Nucleus accumbens (tissue), 56 donors: Measurements from ENCODE around the gene ITGA3.
A peak's percentile ranks its signal among the peaks of the same experiment; 100 is the strongest.

Experiments used
- DNase-seq, 56 donors: peaks; one replicate each; lab custom pipeline; 2025; lab: John Stamatoyannopoulos, UW

Gene ITGA3

DNA sequence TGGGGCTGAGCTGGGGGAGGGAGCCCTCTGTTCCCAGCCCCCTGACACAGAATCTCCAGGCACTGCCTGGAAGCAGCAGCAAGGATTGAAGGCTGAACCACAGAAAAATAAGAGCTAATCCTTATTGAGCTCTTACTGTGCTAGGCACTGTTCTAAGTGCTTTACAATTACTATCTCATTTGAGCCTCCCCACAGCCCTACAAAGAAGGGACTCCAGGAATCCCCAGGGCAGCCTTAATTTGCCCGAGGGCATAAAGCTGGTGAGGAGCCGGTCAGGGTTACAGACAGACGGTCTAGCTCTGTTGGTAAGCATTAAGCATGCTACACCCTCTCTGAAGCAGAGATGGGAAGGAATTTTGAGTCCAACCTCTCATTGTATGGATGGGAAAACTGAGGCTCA lies 67.0 kb downstream of the ITGA3 start:
- DNase-seq, result no peak

DNA sequence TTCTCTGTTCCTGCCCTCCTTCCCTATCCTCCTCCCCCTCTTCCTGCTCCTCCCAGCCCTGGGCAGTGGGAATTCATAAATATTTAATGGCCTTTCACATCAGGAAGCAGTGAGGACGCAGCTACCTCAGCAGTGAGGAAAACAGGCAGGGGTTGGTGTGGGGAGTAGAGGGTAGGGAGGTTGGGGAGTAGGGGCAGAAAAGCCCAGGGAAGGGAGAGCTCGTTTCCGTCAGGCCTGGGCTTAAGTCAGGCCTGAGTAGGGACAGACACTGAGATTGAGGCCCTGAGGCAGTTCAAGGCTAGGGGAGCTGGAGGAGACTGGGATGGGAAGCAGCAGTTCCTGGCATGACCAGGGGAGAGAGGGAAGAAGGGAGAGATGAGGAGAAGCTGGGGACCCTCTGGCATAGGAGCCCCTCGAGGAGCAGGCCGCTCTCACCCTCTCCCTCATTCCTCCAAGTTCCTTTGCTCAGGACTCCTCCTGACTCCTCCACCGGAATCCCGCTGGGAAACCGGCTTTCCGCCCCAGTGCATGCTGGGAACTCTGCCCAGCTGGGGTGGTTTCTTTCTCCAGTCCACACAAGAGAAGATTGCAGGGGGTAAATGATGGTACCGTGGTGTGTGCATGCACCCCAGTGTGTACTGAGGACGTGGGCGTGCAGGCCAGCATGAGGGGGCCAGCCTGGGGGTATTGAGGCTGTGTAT lies 67.9 kb downstream of the ITGA3 start:
- DNase-seq, result peak in 7 of 56 donors; percentile 6 to 40 (median 12)

DNA sequence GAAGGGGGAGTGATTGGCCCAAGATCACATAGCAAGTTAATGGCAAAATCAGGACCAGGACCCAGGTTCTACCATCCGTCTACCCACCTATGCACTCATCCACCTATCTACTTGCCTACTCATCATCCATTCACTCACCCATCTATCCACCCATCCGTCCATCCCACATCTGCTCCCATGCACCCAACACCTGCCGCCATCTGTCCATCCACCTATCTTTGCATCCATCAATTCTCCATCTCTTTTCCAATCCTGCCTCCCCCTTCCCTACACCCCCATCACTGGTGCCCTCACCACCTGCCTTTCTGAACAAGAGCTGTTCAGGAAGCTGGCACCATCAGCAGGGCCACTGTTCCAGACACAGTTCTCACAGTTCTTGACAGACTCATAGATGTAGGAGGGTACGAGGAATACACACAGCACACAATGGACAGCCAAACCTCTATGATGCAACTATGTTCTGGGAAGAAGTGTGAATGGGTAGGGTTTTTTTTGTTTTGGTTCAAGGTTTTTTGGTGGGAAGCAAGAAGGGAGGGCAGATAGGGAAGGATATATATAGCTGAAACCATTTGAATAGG lies 69.6 kb downstream of the ITGA3 start:
- DNase-seq, result no peak

DNA sequence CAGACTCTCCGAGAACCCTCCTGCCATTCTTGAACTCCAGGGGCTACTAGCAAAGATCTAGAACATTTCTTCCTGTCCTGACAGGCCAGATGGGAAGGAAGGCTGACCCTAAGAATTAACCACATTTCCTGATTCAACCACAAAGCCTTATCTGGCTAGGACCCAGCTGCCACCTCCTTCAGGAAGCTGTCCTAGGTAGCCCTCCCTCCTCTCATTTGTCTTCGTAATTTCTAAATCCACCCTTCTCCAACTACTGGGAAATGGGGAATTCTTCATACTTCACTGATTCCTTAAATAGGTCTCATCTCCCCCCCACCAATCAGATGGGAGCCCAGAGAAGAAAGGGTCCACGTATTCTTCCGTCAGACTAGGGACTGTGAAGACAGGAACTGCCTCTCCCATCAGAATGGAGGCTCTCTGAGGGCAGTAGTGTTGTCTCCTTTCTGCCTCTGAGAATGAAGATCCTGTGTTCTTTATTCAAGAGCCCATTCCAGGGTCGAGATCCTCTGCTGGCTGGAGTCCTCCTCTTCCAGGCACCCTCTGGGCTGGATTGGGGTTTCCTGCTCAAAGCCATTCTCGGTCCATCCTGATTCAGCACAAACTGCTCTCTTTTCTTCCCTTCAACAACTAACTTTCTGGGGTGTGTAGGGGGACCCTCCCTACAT lies 71.9 kb downstream of the ITGA3 start:
- DNase-seq, result no peak

DNA sequence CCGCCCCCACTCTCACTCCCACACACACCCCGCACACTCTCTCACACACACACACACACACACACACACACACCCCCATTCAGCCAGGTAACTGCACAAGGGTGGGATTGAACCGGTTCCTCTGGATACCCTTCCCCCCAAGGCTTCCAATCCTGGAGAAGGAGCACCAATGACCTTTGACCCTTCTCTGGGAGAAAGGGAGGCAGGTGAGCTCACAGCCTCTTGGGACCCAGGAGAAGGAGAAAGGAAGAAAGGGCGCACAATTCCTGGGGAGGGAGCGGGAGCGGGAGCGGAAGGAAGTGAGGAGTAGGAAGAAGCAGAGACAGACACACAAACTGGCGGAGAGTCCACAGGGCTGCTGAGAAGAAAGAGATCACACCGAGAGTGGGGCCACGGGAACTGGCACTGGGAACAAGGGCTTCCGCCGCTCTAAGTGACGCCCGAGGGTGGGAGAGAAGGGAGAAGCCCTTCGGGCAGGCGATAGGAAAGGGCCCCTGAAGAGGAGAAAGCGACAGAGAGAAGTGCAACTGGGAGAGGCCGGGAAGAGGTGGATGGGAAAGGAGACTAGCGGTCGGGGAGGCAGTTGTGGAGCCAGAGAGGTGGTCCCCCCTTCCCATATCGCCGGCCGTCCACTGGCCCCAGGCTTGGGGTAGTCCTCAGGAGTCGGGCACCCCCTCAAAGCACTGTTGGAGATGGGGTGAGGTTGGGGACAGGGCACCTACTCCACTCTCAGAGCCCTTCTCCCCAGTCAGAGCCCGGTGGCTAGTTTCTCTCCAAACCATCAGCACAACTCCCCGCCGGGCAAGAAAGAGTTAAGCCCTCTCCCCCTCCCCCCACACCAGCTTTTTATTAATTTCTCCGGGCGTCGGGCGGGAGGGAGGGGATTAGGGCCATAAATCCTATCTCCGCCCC lies 72.8 kb downstream of the ITGA3 start:
- DNase-seq, result peak in 9 of 56 donors; percentile 15 to 42 (median 24)

DNA sequence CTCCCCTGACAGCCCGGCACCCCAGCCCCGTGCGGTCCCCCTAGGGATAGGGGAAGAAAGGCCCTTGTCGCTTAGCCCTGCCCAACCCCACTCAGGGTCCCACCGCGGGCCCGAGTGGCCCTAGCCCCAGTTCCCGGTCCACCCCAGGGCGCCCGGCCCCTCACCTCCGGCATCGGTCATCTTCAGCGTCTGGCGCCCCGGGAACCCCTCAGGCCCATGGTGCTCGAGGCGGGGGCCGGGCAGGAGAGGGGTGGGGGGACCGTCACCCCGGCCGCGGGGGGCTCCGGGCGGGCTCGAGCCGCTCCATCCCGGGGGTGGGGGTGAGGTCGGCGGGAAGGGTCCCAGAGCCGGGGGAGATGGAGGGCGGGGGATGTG lies 73.4 kb downstream of the ITGA3 start:
- peak in 1 of 56 donors; percentile 40 for DNase-seq

DNA sequence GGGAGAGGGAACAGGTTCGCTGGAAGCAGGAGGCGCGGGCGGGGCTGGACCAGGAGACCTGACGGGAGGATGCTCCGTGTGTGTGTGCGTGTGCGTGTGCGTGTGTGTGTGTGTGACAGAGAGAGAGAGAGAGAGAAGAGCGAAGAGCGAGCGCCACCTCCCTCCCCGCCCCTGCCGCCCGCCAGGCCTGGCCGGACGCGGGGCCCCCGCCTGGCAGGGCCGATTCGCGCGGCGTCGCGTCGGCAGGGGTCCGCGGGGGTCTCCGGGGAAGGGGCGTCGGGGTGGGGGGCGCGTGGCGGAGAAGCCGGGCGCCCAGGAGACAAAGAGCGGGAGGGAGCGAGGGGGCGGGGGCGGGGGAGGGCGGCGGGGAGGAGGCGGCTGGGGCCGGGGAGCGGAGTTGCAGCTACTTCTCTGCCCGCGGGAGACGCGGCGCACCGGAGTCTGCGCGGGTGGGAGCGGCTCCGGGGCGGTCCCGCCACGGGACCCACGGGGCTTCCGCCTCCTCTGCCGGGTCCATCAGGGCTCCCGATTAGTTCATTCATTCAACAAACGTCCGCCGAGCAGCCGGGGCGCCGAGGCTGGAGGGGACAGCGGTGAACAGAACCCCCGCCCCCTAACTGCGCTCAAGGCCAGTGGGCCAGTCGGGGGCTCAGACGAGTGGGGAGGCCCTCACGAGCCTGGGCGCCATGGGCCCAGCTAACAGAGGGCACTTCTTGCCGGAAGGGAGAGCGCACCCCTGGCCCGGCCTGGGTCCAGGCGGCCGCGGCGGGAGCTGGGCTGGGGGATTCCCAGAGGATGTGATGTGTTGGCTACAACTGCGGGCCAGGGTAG lies 74.0 kb downstream of the ITGA3 start, which contains the start of gene SAMD14:
Gene SAMD14 (minus strand): TSS at position 433 of the 831 bp plus-strand sequence. CDS start 5,201 bp downstream, outside the sequence.
- DNase-seq, result peak in 17 of 56 donors; percentile 15 to 61 (median 33)

DNA sequence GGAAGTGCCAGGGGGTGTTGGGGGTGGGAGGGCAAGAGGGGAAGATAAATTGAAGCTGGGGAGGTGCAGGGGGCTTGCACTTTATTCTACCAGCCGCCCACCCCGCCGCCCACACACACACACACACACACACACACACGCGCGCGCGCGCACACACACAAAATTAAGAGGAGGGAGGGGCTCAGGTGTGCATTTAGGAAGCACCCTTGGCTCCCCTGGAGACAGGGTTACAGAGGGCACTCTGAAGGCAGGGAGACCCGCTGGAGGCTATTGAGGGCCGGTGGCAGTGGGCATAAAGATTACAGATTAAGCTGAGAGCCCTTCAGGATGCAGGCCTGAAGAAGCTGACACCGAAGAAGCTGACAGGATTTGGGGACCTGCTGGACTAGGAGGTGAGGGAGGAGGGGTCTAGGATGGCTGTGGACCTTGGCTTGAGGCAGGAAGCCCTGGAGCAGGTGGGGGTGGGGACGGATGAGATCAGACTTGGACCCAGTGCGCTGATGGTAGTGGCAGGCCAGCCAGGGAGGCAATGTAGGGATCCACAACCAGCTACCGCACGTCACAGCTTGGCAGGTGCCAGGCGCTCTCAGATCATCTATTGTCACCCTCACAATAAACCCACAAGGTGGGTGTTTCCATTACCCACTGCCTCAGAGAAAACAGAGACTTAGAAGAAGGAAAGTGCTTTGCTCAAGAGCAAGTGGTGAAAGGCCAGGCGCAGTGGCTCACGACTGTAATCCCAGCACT lies 74.8 kb downstream of the ITGA3 start:
- peak in 3 of 56 donors; percentile 19 to 46 (median 20) for DNase-seq

DNA sequence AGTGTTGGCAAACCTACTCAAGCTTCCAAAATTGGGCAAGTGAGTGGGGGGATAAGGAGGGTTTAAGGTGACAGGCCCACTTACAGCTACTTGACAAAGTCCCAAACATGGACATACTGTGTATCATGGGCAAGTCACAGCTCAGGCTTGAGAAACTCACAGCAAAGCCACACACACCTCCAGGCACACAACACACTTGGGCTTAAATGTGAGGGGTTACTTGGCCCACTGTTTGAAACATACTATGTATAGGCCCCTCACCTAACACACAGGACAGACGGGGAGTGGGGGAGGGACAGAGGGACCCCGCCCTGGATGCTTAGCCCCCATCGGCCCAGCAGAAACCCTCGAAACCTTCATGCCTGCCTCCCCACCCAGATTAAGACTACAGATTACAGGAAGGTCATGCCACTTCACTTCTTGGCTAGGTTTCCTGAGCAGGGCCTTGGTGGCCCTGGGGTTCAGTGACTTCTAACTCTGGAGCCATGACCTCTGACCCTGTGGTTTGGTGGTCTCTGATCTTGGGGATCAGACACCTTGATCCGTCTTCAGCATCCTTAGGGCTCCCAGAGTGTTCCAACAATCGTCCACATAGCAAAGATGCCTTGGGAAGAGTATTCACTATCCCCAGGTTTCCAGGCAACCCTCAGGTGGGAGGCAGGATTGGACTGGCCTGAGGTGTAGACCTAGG lies 76.3 kb downstream of the ITGA3 start:
- DNase-seq, result no peak

DNA sequence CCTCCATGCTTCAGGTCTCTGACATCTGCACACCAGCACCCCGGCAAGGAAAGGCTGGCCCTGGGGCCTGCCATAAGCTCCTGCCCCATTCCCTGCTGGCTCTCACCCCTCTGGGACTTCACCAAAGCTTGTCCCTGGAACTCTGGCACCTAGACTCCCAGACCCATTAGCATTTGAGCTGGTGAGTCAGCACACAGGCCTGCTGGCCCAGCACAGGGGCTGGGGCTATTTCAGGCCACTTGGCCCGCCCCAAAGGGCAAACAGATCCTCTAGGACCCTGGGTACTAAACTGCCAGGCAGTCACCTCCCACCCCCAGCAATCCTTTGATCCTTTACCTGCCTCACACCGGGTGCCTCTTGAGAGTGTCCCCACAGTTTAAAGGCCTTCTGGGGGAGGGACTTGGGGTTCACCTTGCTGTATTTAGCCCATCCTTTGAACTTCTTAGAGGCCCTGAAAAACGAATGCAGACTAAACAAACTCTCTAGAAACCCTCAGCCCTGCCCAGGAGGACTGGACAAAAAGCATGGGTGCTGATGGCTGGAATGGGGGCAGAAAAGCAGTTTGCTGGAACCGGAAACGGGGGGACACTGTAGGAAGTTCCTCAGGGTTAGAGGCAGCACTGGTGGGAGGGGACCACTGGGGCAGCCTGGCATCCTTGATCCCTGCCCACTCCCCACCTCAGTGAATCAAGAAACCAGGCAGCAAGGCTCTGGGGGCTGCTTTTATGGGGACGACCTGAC lies 77.3 kb downstream of the ITGA3 start:
- peak in 8 of 56 donors; percentile 15 to 46 (median 30) for DNase-seq

DNA sequence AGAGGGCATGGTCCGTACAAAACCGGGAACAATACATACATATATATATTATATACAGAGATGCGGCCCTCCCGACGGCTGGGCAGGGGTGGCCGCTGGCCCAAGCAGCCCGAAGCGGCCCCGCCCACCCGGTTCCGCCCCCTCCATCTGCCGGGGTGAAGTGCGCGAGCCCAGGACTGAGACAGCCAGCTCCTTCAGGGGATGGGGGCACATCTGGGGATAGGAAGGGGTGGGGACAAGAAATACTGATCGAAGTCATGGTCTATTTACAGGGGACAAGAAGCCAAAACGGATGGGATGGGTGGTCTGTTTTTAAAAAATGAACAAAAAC lies 77.8 kb downstream of the ITGA3 start:
- no peak for DNase-seq

DNA sequence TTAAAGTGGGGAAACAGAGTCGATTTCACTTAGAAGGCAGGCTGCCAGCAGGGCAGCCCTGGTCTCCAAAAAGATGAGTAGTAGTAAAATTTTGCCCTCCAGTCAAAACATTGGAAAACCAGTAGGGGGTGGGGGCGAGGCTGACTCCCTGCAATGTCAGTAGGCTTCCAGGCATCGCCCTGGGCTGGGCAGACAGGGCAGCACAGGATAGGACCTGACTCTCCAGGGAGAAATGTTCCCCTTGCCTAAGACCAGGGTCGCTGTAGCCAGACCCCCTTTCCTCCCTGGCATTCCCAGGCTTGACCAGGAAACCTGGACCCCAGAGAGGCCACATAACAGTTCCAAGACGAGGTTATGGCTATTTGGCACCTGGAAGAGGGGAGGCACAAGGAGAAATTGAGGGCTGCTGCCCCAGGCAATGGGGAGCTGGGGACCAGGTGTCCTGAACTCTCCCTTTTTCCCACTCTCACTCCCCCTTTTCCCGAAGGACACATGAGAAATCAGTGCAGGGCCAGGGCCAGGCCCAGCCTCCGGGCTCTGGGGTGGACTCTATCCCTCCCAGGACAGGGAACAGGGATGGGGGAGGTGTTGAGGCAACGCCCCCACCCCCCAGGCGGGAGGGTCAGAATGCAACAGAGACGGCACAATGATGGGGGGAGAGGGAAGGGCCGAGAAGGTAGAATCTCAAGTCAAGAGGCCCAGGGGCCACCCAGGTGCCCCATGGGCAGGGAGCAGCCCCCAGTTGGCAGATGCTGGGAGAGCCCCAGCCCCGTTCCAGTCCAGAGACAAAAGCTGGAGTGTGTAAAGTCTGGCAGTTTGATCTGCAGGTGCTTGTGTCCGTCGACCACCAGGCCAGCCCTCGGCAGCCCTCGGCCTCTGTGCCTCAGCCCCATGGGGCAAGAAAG lies 78.5 kb downstream of the ITGA3 start:
- DNase-seq, result no peak

DNA sequence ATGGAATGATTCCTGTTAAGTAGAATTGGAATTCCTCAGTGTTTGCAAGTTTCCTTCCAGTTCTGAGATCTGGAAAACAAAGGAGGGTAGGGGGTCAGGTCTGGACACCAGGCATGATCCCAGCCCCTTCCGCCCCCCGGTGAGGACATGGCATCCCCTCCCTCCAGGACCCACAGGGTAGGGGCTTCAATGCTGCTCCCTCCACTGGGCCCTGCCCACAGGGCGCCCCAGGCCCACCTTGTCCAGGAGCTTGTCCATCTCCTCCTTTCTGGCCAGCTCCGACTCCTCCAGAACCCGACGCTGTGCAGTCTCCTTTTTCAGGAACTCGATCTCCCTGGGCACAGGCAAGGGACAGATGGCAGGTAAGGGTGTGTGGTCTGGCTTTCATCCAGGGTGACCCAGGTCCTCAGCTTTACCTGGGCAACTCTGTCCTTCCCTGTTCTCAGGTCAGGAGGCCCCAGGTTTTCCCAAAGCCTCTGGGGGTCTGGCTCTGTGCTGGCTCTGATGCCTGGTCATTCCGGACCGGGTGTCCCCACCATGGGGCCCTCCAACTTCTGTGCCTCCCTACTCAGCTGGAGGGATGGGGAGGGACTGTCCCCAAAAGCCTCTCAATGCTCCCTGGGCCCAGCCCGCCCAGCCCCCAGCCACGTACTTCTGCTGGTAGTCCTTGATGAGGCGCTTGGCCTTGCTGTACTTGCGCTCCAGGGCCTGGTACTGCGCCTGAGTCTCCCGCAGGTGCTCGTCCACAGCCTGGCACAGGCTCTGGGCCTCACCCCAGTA lies 79.6 kb downstream of the ITGA3 start:
- DNase-seq, result no peak

DNA sequence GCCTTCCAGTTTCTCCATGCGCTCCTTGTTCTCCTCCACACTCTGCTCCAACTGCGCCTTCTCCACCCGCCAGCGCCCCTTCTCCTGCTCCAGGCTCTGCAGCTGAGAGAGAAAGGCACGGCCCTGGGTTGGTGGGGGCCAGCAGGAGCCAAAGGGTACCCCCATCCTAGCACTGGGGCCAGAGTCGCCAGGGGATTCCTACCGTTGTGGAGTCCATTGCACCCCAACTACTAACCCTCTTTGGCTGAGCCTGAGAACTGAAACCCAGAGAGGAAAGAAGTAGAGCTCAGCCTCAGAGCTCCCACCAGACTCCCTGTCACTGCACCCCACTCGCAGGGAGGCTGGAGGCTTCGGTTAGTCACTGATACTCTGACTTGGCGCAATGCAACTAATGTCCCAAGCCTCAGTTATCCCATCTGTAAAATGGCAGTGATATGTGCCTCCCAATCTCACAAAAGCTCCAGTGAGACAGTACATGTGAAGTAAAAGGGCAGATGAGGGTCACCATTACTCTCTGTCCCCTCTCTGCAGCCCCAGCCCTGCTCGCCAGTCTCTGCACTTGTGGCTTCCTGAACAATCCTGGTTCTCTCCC lies 80.3 kb downstream of the ITGA3 start:
- no peak for DNase-seq

DNA sequence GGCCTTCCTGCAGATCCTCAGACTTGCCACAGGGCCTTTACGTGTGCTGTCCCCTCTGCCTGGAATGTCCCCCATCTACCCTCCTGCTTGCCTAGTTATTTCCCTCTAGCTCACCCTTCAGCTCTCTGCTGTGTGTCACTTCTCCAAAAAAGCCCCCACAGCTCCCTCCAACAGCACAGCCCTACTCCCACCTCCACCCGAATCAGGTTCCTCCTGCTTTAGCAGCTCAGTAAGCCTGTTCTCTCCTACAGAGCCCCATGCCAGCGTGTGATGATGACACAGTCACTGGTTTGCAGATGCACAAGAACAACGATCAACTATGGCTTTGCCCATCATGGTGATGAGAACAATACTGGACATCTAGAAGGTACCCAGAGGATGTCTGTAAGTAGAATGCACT lies 81.1 kb downstream of the ITGA3 start:
- DNase-seq, result peak in 22 of 56 donors; percentile 14 to 75 (median 45)
